Measurements from ENCODE around the gene PALM. TPM values are rescaled to one million over a fixed set of nuclear protein-coding genes. Genes with fewer than 3 reads are reported as not detected.
"Not testable (repeated sequence)": the region's sequence is repeated elsewhere in the genome, so short reads cannot be mapped to it uniquely, and the experiment has no call there.

The PALM gene
- total RNA-seq, 1 donor from 2014 or later, result 23.0 TPM

- DNase-seq (ENCODE audit: low read depth, low spot score), result no peak
These were observed 4.9 kb upstream of the PALM start for GRCh38 chr19:703651-704446.

- DNase-seq (ENCODE audit: low read depth, low spot score), result no peak
These were observed 4.3 kb upstream of the PALM start for GRCh38 chr19:704447-704741.

GRCh38 chr19:709196-709964, 645 bp downstream of the PALM start:
- DNase-seq (ENCODE audit: low read depth, low spot score), result no peak

GRCh38 chr19:709965-710571, 1.3 kb downstream of the PALM start:
- DNase-seq (ENCODE audit: low read depth, low spot score), result no peak

GRCh38 chr19:710767-711166, 2.0 kb downstream of the PALM start:
- no peak for DNase-seq (ENCODE audit: low read depth, low spot score)

GRCh38 chr19:711254-711653, 2.5 kb downstream of the PALM start:
- DNase-seq (ENCODE audit: low read depth, low spot score), result no peak

GRCh38 chr19:715347-715746, 6.6 kb downstream of the PALM start:
- DNase-seq (ENCODE audit: low read depth, low spot score), result no peak

- no peak for DNase-seq (ENCODE audit: low read depth, low spot score)
These were observed 9.7 kb downstream of the PALM start for GRCh38 chr19:718251-718951.

GRCh38 chr19:718991-719512, 10.3 kb downstream of the PALM start:
- DNase-seq (ENCODE audit: low read depth, low spot score), result no peak

GRCh38 chr19:719636-720344, 11.1 kb downstream of the PALM start:
- DNase-seq (ENCODE audit: low read depth, low spot score), result no peak

- DNase-seq (ENCODE audit: low read depth, low spot score), result no peak
These were observed 11.8 kb downstream of the PALM start for GRCh38 chr19:720345-721160.

- DNase-seq (ENCODE audit: low read depth, low spot score), result no peak
These were observed 13.9 kb downstream of the PALM start for GRCh38 chr19:722553-723101.

- no peak for DNase-seq (ENCODE audit: low read depth, low spot score)
These were observed 14.5 kb downstream of the PALM start for GRCh38 chr19:723247-723646.

- DNase-seq (ENCODE audit: low read depth, low spot score), result no peak
These were observed 15.0 kb downstream of the PALM start for GRCh38 chr19:723714-724113.

- DNase-seq (ENCODE audit: low read depth, low spot score), result no peak
These were observed 16.8 kb downstream of the PALM start for GRCh38 chr19:725461-726089.

GRCh38 chr19:726993-727956, 18.5 kb downstream of the PALM start:
- no peak for DNase-seq (ENCODE audit: low read depth, low spot score)

GRCh38 chr19:728011-728410, 19.3 kb downstream of the PALM start:
- DNase-seq (ENCODE audit: low read depth, low spot score), result peak; percentile 27

- not testable (repeated sequence) for DNase-seq (ENCODE audit: low read depth, low spot score)
These were observed 20.8 kb downstream of the PALM start for GRCh38 chr19:729564-729963.

Data from pulmonary artery endothelial cell (primary cell).